ENCODE results near the gene BSG.

Gene BSG

GRCh38 chr19:570251-570686 lies 2.1 kb upstream of the BSG start:
- TF ChIP-seq FOXP2 (optimal IDR thresholded peaks at IDR 0.05; ENCODE audit: borderline replicate concordance, extremely low read depth, extremely low read length, insufficient read depth) (no peak), SIN3A (IDR thresholded peaks at IDR 0.05; ENCODE audit: borderline replicate concordance, insufficient read depth, low read length) (no peak)

DNA sequence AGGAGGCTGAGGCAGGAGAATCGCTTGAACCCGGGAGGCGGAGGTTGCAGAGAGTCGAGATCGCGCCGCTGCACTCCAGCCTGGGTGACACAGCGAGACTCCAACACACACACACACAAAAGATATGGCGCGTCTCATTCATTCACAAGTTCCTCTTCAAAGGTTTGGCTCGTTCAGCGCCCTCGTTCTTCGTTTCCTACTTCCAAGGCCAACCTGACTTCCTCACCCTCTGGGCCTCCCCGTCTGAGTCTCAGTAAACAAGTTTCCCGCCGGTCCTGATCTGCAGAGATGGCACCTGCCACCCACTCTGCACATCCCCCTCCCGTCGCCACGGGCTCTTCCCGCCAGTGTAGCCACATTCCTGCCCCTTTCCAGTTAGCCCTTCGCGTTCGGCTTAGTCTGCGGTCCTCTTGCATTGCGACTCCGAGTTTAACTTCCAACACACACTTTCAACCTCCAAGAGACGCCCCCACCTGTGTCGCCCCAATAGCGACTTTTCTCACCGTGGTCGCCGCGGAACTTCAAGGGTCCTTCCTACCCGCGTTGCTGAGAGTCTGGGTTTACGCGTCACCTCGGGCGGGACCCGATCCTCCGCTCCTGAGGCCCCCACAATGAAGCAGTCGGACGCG lies 1.3 kb upstream of the BSG start:
- peak; percentile 11; the same call in 1 of the 2 replicates for TF ChIP-seq TAF1 (IDR thresholded peaks at IDR 0.05; ENCODE audit: borderline replicate concordance, insufficient read depth, low read length)
- TF ChIP-seq POLR2AphosphoS5 (IDR thresholded peaks at IDR 0.05; ENCODE audit: low read depth, low read length) = no peak
- TF ChIP-seq FOXP2 (optimal IDR thresholded peaks at IDR 0.05; ENCODE audit: borderline replicate concordance, extremely low read depth, extremely low read length, insufficient read depth) = peak; percentile 68
- no peak for TF ChIP-seq SIN3A (IDR thresholded peaks at IDR 0.05; ENCODE audit: borderline replicate concordance, insufficient read depth, low read length)
- TF ChIP-seq, protein P1, sequence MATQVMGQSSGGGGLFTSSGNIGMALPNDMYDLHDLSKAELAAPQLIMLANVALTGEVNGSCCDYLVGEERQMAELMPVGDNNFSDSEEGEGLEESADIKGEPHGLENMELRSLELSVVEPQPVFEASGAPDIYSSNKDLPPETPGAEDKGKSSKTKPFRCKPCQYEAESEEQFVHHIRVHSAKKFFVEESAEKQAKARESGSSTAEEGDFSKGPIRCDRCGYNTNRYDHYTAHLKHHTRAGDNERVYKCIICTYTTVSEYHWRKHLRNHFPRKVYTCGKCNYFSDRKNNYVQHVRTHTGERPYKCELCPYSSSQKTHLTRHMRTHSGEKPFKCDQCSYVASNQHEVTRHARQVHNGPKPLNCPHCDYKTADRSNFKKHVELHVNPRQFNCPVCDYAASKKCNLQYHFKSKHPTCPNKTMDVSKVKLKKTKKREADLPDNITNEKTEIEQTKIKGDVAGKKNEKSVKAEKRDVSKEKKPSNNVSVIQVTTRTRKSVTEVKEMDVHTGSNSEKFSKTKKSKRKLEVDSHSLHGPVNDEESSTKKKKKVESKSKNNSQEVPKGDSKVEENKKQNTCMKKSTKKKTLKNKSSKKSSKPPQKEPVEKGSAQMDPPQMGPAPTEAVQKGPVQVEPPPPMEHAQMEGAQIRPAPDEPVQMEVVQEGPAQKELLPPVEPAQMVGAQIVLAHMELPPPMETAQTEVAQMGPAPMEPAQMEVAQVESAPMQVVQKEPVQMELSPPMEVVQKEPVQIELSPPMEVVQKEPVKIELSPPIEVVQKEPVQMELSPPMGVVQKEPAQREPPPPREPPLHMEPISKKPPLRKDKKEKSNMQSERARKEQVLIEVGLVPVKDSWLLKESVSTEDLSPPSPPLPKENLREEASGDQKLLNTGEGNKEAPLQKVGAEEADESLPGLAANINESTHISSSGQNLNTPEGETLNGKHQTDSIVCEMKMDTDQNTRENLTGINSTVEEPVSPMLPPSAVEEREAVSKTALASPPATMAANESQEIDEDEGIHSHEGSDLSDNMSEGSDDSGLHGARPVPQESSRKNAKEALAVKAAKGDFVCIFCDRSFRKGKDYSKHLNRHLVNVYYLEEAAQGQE (IDR thresholded peaks at IDR 0.05; ENCODE audit: insufficient read depth in 1 of 2, low read depth in 2 of 2, low read length in 2 of 2) = no peak

GRCh38 chr19:571566-571974 lies 826 bp upstream of the BSG start:
- TF ChIP-seq, protein P1 (IDR thresholded peaks at IDR 0.05; ENCODE audit: insufficient read depth in 1 of 2, low read depth in 2 of 2, low read length in 2 of 2) = no peak
- no peak for TF ChIP-seq SIN3A (IDR thresholded peaks at IDR 0.05; ENCODE audit: borderline replicate concordance, insufficient read depth, low read length)
- TF ChIP-seq TAF1 (IDR thresholded peaks at IDR 0.05; ENCODE audit: borderline replicate concordance, insufficient read depth, low read length) = no peak
- TF ChIP-seq POLR2AphosphoS5 (IDR thresholded peaks at IDR 0.05; ENCODE audit: low read depth, low read length) = no peak
- TF ChIP-seq FOXP2 (optimal IDR thresholded peaks at IDR 0.05; ENCODE audit: borderline replicate concordance, extremely low read depth, extremely low read length, insufficient read depth) = no peak

- no peak; the same call in 1 of the 2 replicates for TF ChIP-seq POLR2AphosphoS5 (IDR thresholded peaks at IDR 0.05; ENCODE audit: low read depth, low read length)
- no peak; the same call in 1 of the 2 replicates for TF ChIP-seq TAF1 (IDR thresholded peaks at IDR 0.05; ENCODE audit: borderline replicate concordance, insufficient read depth, low read length)
- no peak for TF ChIP-seq SIN3A (IDR thresholded peaks at IDR 0.05; ENCODE audit: borderline replicate concordance, insufficient read depth, low read length)
- TF ChIP-seq, protein P1 (IDR thresholded peaks at IDR 0.05; ENCODE audit: insufficient read depth in 1 of 2, low read depth in 2 of 2, low read length in 2 of 2) = no peak
These were observed 535 bp downstream of the BSG start for GRCh38 chr19:572743-573518.

DNA sequence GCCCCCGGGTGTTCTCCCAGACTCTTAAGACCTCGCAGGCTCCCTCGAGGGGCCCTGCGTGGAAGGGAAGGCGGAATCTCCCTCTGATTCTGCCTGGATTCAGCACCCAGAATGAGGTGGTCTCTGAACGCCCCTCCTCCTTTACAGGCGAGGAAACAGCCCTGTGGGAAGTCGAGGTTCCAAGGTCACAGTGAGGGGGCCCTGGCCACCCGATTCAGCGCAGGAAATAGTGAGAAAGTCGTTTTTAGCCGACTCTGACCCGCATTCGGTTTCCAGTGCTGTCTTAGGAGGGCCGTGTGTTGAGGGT lies 1.1 kb downstream of the BSG start:
- TF ChIP-seq SIN3A (IDR thresholded peaks at IDR 0.05; ENCODE audit: borderline replicate concordance, insufficient read depth, low read length) (no peak), POLR2AphosphoS5 (IDR thresholded peaks at IDR 0.05; ENCODE audit: low read depth, low read length) (no peak), FOXP2 (optimal IDR thresholded peaks at IDR 0.05; ENCODE audit: borderline replicate concordance, extremely low read depth, extremely low read length, insufficient read depth) (no peak), TAF1 (IDR thresholded peaks at IDR 0.05; ENCODE audit: borderline replicate concordance, insufficient read depth, low read length) (no peak)
- TF ChIP-seq, protein P1 (IDR thresholded peaks at IDR 0.05; ENCODE audit: insufficient read depth in 1 of 2, low read depth in 2 of 2, low read length in 2 of 2) = no peak

All from PFSK-1 (cell line).